A673 (cell line): Measurements from ENCODE around the gene TTC22.

Experiments
- CTCF ChIP-seq: fragments of 300-800, 200-600 bp; sonication (generic); conservative IDR thresholded peaks from 2 replicates; pipeline ENCODE4 v1.5.1; 2017; ENCODE audit warnings: low read depth, mild to moderate bottlenecking, antibody characterized with exemption, low read length, moderate library complexity, mixed read lengths
- EZH2 ChIP-seq: fragments of 200-600 bp; sonication (generic); IDR thresholded peaks from 2 replicates; pipeline ENCODE4 v1.6.1; 2017; ENCODE audit warnings: borderline replicate concordance, low read depth, mild to moderate bottlenecking, mixed read lengths, antibody characterized with exemption, low read length; ENCODE audit not compliant: poor library complexity, severe bottlenecking

GRCh38 chr1:54818461-54819194, 17.5 kb upstream of the TTC22 start:
- TF ChIP-seq CTCF, result no peak
- TF ChIP-seq EZH2, result no peak
